ENCODE results near the gene STARD13. TPM values are rescaled to one million over a fixed set of nuclear protein-coding genes. Genes with fewer than 3 reads are reported as not detected.

STARD13 gene
- total RNA-seq, 3 donors from 2014 or later = 34.5 to 92.4 (median 35.2) TPM

GRCh38 chr13:33072282-33072681 lies 213.3 kb downstream of the STARD13 start:
- H3K36me3 ChIP-seq (ENCODE audit: low read depth) = no peaks in the 10 kb centered on the region
- peaks cover 5% of the 10 kb centered on the region for H3K4me1 ChIP-seq (ENCODE audit: low read depth)
- no peak for ATAC-seq
- intact Hi-C loops (cut with DNase I, micrococcal nuclease) = no loop called here
- H3K4me3 ChIP-seq = no peak overlapping the region
- TF ChIP-seq CTCF (IDR thresholded peaks at IDR 0.05) = no peak
- H3K9me3 ChIP-seq = no peaks in the 10 kb centered on the region
- DNase-seq = no peak

GRCh38 chr13:33070713-33071112 lies 214.8 kb downstream of the STARD13 start:
- DNase-seq = no peak
- no peak overlapping the region for H3K4me3 ChIP-seq
- no peak for TF ChIP-seq CTCF (IDR thresholded peaks at IDR 0.05)
- no peaks in the 10 kb centered on the region for H3K9me3 ChIP-seq
- H3K4me1 ChIP-seq (ENCODE audit: low read depth) = no peaks in the 10 kb centered on the region
- ATAC-seq = no peak
- intact Hi-C loops (cut with DNase I, micrococcal nuclease) = no loop called here
- H3K36me3 ChIP-seq (ENCODE audit: low read depth) = no peaks in the 10 kb centered on the region

GRCh38 chr13:33069365-33069764 lies 216.2 kb downstream of the STARD13 start:
- ATAC-seq = no peak
- no peaks in the 10 kb centered on the region for H3K9me3 ChIP-seq
- intact Hi-C loops (cut with DNase I, micrococcal nuclease) = no loop called here
- TF ChIP-seq CTCF (IDR thresholded peaks at IDR 0.05) = no peak
- no peaks in the 10 kb centered on the region for H3K36me3 ChIP-seq (ENCODE audit: low read depth)
- H3K4me1 ChIP-seq (ENCODE audit: low read depth) = no peaks in the 10 kb centered on the region
- peak in 1 of 3 donors; percentile 12 for DNase-seq
- no peak overlapping the region for H3K4me3 ChIP-seq

GRCh38 chr13:33066329-33066728 lies 219.2 kb downstream of the STARD13 start:
- H3K4me3 ChIP-seq = no peak overlapping the region
- ATAC-seq = no peak
- no peaks in the 10 kb centered on the region for H3K36me3 ChIP-seq (ENCODE audit: low read depth)
- H3K4me1 ChIP-seq (ENCODE audit: low read depth) = no peaks in the 10 kb centered on the region
- no peak for TF ChIP-seq CTCF (IDR thresholded peaks at IDR 0.05)
- H3K9me3 ChIP-seq = no peaks in the 10 kb centered on the region
- no peak for DNase-seq
- intact Hi-C loops (cut with DNase I, micrococcal nuclease) = no loop called here

- no peaks in the 10 kb centered on the region for H3K4me1 ChIP-seq (ENCODE audit: low read depth)
- no peak overlapping the region for H3K4me3 ChIP-seq
- no peaks in the 10 kb centered on the region for H3K9me3 ChIP-seq
- no peak for TF ChIP-seq CTCF (IDR thresholded peaks at IDR 0.05)
- H3K36me3 ChIP-seq (ENCODE audit: low read depth) = no peaks in the 10 kb centered on the region
- intact Hi-C loops (cut with DNase I, micrococcal nuclease) = no loop called here
- no peak for ATAC-seq
- no peak for DNase-seq
These were observed 224.7 kb downstream of the STARD13 start for GRCh38 chr13:33060815-33061214.

GRCh38 chr13:33058776-33059327 lies 226.7 kb downstream of the STARD13 start:
- TF ChIP-seq CTCF (IDR thresholded peaks at IDR 0.05) = no peak
- DNase-seq (no peak), ATAC-seq (no peak)
- Histone ChIP-seq H3K4me3 (no peak overlapping the region), H3K9me3 (no peaks in the 10 kb centered on the region), H3K4me1 (ENCODE audit: low read depth) (no peaks in the 10 kb centered on the region), H3K36me3 (ENCODE audit: low read depth) (no peaks in the 10 kb centered on the region)
- intact Hi-C loops (cut with DNase I, micrococcal nuclease) = no loop called here
